ENCODE data around the gene AIP. TPM values are rescaled to one million over a fixed set of nuclear protein-coding genes. Genes with fewer than 3 reads are reported as not detected.
A peak's percentile ranks its signal among the peaks of the same experiment; 100 is the strongest.

AIP gene
- total and polyA plus RNA-seq, 2 donors from 2014 or later = 61.5 to 135 TPM

GRCh38 chr11:67524480-67524808 is 41.6 kb downstream of the AIP start:
- no peak overlapping the region for H3K9ac ChIP-seq (ENCODE audit: low read length in 3 of 3)
- intact Hi-C loops (cut with DNase I) = no loop called here
- no peak for TF ChIP-seq CTCF (IDR thresholded peaks at IDR 0.05; ENCODE audit: borderline replicate concordance, extremely low read depth, insufficient read depth)
- no peaks in the 10 kb centered on the region for H3K9me3 ChIP-seq (ENCODE audit: control insufficient read depth in 2 of 3, insufficient read depth in 1 of 3, low read length in 3 of 3)
- H3K4me1 ChIP-seq (ENCODE audit: control insufficient read depth in 2 of 3, insufficient read depth in 2 of 3, low read depth in 1 of 3, low read length in 3 of 3) = no peaks in the 10 kb centered on the region
- H3K4me3 ChIP-seq (ENCODE audit: low read length in 3 of 3) = no peak overlapping the region
- H3K27me3 ChIP-seq (ENCODE audit: control insufficient read depth, insufficient read depth, low read length) = no peaks in the 10 kb centered on the region
- no peaks in the 10 kb centered on the region for H3K36me3 ChIP-seq (ENCODE audit: control insufficient read depth in 2 of 3, insufficient read depth in 3 of 3, low read length in 3 of 3)
- DNase-seq (peak in 1 of 5 donors; percentile 52), FAIRE-seq (no peak)
- H3K27ac ChIP-seq (ENCODE audit: low read depth in 2 of 2, low read length in 2 of 2) = no peak overlapping the region

- no peak for FAIRE-seq
- Histone ChIP-seq H3K9me3 (ENCODE audit: control insufficient read depth in 2 of 3, insufficient read depth in 1 of 3, low read length in 3 of 3) (no peaks in the 10 kb centered on the region), H3K27ac (ENCODE audit: low read depth in 2 of 2, low read length in 2 of 2) (no peak overlapping the region), H3K4me3 (ENCODE audit: low read length in 3 of 3) (no peak overlapping the region), H3K9ac (ENCODE audit: low read length in 3 of 3) (no peak overlapping the region), H3K27me3 (ENCODE audit: control insufficient read depth, insufficient read depth, low read length) (no peaks in the 10 kb centered on the region), H3K4me1 (ENCODE audit: control insufficient read depth in 2 of 3, insufficient read depth in 2 of 3, low read depth in 1 of 3, low read length in 3 of 3) (peaks cover 0 to 4% (median 0%) of the 10 kb centered on the region in 3 donors), H3K36me3 (ENCODE audit: control insufficient read depth in 2 of 3, insufficient read depth in 3 of 3, low read length in 3 of 3) (no peaks in the 10 kb centered on the region)
- no peak for TF ChIP-seq CTCF (IDR thresholded peaks at IDR 0.05; ENCODE audit: borderline replicate concordance, extremely low read depth, insufficient read depth)
- DNase-seq = peak; percentile 51 to 72 (median 66)
- intact Hi-C loops (cut with DNase I) = no loop called here
Measured at GRCh38 chr11:67525275-67525976, 42.6 kb downstream of the AIP start.

GRCh38 chr11:67528376-67528775 is 45.5 kb downstream of the AIP start:
- no peak for FAIRE-seq
- Histone ChIP-seq H3K27me3 (ENCODE audit: control insufficient read depth, insufficient read depth, low read length) (no peaks in the 10 kb centered on the region), H3K9ac (ENCODE audit: low read length in 3 of 3) (no peak overlapping the region), H3K36me3 (ENCODE audit: control insufficient read depth in 2 of 3, insufficient read depth in 3 of 3, low read length in 3 of 3) (no peaks in the 10 kb centered on the region), H3K9me3 (ENCODE audit: control insufficient read depth in 2 of 3, insufficient read depth in 1 of 3, low read length in 3 of 3) (no peaks in the 10 kb centered on the region), H3K4me3 (ENCODE audit: low read length in 3 of 3) (no peak overlapping the region), H3K4me1 (ENCODE audit: control insufficient read depth in 2 of 3, insufficient read depth in 2 of 3, low read depth in 1 of 3, low read length in 3 of 3) (peaks cover 0 to 4% (median 0%) of the 10 kb centered on the region in 3 donors), H3K27ac (ENCODE audit: low read depth in 2 of 2, low read length in 2 of 2) (no peak overlapping the region)
- no peak for TF ChIP-seq CTCF (IDR thresholded peaks at IDR 0.05; ENCODE audit: borderline replicate concordance, extremely low read depth, insufficient read depth)
- intact Hi-C loops (cut with DNase I) = no loop called here
- DNase-seq = no peak

- FAIRE-seq (no peak), DNase-seq (no peak)
- no peaks in the 10 kb centered on the region for H3K27me3 ChIP-seq (ENCODE audit: control insufficient read depth, insufficient read depth, low read length)
- H3K9ac ChIP-seq (ENCODE audit: low read length in 3 of 3) = no peak overlapping the region
- no peak overlapping the region for H3K4me3 ChIP-seq (ENCODE audit: low read length in 3 of 3)
- peaks cover 0 to 4% (median 0%) of the 10 kb centered on the region in 3 donors for H3K4me1 ChIP-seq (ENCODE audit: control insufficient read depth in 2 of 3, insufficient read depth in 2 of 3, low read depth in 1 of 3, low read length in 3 of 3)
- intact Hi-C loops (cut with DNase I) = no loop called here
- no peak overlapping the region for H3K27ac ChIP-seq (ENCODE audit: low read depth in 2 of 2, low read length in 2 of 2)
- TF ChIP-seq CTCF (IDR thresholded peaks at IDR 0.05; ENCODE audit: borderline replicate concordance, extremely low read depth, insufficient read depth) = no peak
- H3K9me3 ChIP-seq (ENCODE audit: control insufficient read depth in 2 of 3, insufficient read depth in 1 of 3, low read length in 3 of 3) = no peaks in the 10 kb centered on the region
- no peaks in the 10 kb centered on the region for H3K36me3 ChIP-seq (ENCODE audit: control insufficient read depth in 2 of 3, insufficient read depth in 3 of 3, low read length in 3 of 3)
Measured at GRCh38 chr11:67530282-67530592, 47.4 kb downstream of the AIP start.

Data from kidney (tissue), 14 donors.